H1 (cell line): ENCODE results near the gene RBP3. TPM values are rescaled to one million over a fixed set of nuclear protein-coding genes. Genes with fewer than 3 reads are reported as not detected.

Experiments
- CBX8 ChIP-seq: fragments of 300-800, 300-1000 bp; sonication (generic); IDR thresholded peaks from 2 replicates; pipeline ENCODE4 v1.7.1; 2016; ENCODE audit warnings: low read depth, low read length, borderline replicate concordance
- MAFK ChIP-seq: IDR thresholded peaks from 2 replicates; pipeline ENCODE4 v1.6.1; 2012; ENCODE audit warnings: low read depth, mild to moderate bottlenecking, improper control_type of control experiment, low read length
- MAX ChIP-seq: IDR thresholded peaks from 2 replicates; pipeline ENCODE4 v1.6.1; 2012; ENCODE audit warnings: inconsistent platforms
- SRF ChIP-seq: IDR thresholded peaks from 2 replicates; pipeline ENCODE4 v1.6.1; 2011; ENCODE audit warnings: mild to moderate bottlenecking, low read depth, low read length, moderate library complexity
- TAF7 ChIP-seq: optimal IDR thresholded peaks from 2 replicates; pipeline ENCODE3; 2011; ENCODE audit warnings: low read depth, mild to moderate bottlenecking, inconsistent platforms, low read length, moderate library complexity, borderline replicate concordance
- TCF12 ChIP-seq: IDR thresholded peaks from 2 replicates; pipeline ENCODE4 v1.6.1; 2011; ENCODE audit warnings: low read depth, mild to moderate bottlenecking, low read length
- TEAD4 ChIP-seq: IDR thresholded peaks from 2 replicates; pipeline ENCODE4 v1.6.1; 2012; ENCODE audit warnings: low read depth, low read length, inconsistent platforms, mixed read lengths
- polyA plus RNA-seq, 7 experiments: library from polyadenylated mRNA; depleted of rRNA in 3 of 7; stranded (reverse) in 5 of 7; unstranded in 2 of 7; fragments of >200 nt in 5 of 7; fragments of 200-250 nt in 2 of 7; gene quantifications; 1 replicate in 5 of 7; 2 replicates in 1 of 7; 4 replicates in 1 of 7; pipeline versions ENCODE4 v1.2.1 to v1.2.3, GENCODE V29; 2011 to 2013; ENCODE audit warnings: missing spikeins in 2 of 7, mixed read lengths in 2 of 7
- total RNA-seq: library from RNA; stranded (reverse); fragmentation: NEBNext Ultra II Directional; extraction: Animal tissue kit (Norgen Biotek cat#: 25700); gene quantifications from 2 replicates; pipeline ENCODE4 v1.2.1, GENCODE V29; 2021

The RBP3 gene
- total and polyA plus RNA-seq, 2 of the 8 experiments (the other 6 are each of a cell fraction or from before 2014, with no cell fraction given), result not detected

- no peak for TF ChIP-seq MAX
- no peak for TF ChIP-seq TAF7
- no peak for TF ChIP-seq SRF
- TF ChIP-seq TCF12, result no peak
- TF ChIP-seq TEAD4, result no peak
- TF ChIP-seq MAFK, result no peak
- TF ChIP-seq CBX8, result no peak
These were observed 10.9 kb upstream of the RBP3 start (continued) for GRCh38 chr10:47337310-47337709.
